Fibroblast of mammary gland (primary cell): ENCODE data around the gene ZFY.

Experiments used
- DNase-seq: peaks from one replicate; pipeline ENCODE4 v3.0.0-alpha.2; 2010; ENCODE audit warnings: low read depth
- H3K4me3 ChIP-seq: 2 replicates; pipeline ENCODE4 v1.5.1; 2011; ENCODE audit warnings: low read depth, mild to moderate bottlenecking, low read length, moderate library complexity; ENCODE audit not compliant: control insufficient read depth
- CTCF ChIP-seq: conservative IDR thresholded peaks from 2 replicates; pipeline ENCODE4 v1.5.1; 2011; ENCODE audit warnings: low read depth, low read length, inconsistent platforms; ENCODE audit not compliant: control insufficient read depth, insufficient read depth

ZFY gene

GRCh38 chrY:2907356-2907755 is 27.8 kb upstream of the ZFY start:
- TF ChIP-seq CTCF: no peak
- no peak overlapping the region for H3K4me3 ChIP-seq
- no peak for DNase-seq

- no peak for DNase-seq
- no peak overlapping the region for H3K4me3 ChIP-seq
- TF ChIP-seq CTCF: no peak
Observed at GRCh38 chrY:2913066-2913815, 21.9 kb upstream of the ZFY start.

- no peak overlapping the region for H3K4me3 ChIP-seq
- DNase-seq: no peak
- no peak for TF ChIP-seq CTCF
Observed at GRCh38 chrY:2934078-2934477, 1.1 kb upstream of the ZFY start.

GRCh38 chrY:2935716-2936435 is 695 bp downstream of the ZFY start:
- no peak overlapping the region for H3K4me3 ChIP-seq
- DNase-seq: no peak
- no peak for TF ChIP-seq CTCF

- no peak for TF ChIP-seq CTCF
- H3K4me3 ChIP-seq: no peak overlapping the region
- no peak for DNase-seq
Observed at GRCh38 chrY:2936436-2936750, 1.2 kb downstream of the ZFY start.

- TF ChIP-seq CTCF: no peak
- no peak for DNase-seq
- H3K4me3 ChIP-seq: no peak overlapping the region
Observed at GRCh38 chrY:2937149-2937548, 2.0 kb downstream of the ZFY start.
